Activated CD4-positive, alpha-beta T cell treated with anti-CD3 and anti-CD28 coated beads for 36 hours (primary cell): ENCODE results near the gene MXRA7. TPM values are rescaled to one million over a fixed set of nuclear protein-coding genes. Genes with fewer than 3 reads are reported as not detected.
A peak's percentile ranks its signal among the peaks of the same experiment; 100 is the strongest.

Source experiments
- ATAC-seq: fragments of 200-7000 bp; cut with Tn5 transposase; one replicate; pipeline ENCODE4 v1.10.0; 2021; ENCODE audit warnings: mild to moderate bottlenecking, moderate library complexity
- CTCF ChIA-PET: fragments of 350-600 bp; sonication (Branson Sonifier 250); formaldehyde crosslinking; loops from one replicate; lab custom pipeline; 2021; ENCODE audit warnings: antibody characterized with exemption; lab: Charles Lee
- POLR2A ChIA-PET: fragments of 350-600 bp; sonication (Branson Sonifier 250); formaldehyde crosslinking; loops from one replicate; lab custom pipeline; 2021; ENCODE audit warnings: antibody characterized with exemption, inconsistent platforms; lab: Charles Lee
- DNase-seq: peaks from one replicate; pipeline ENCODE4 v3.0.0-alpha.2; 2020
- H3K27ac Mint-ChIP-seq: one replicate; pipeline ENCODE4 v1.8.0; 2021; ENCODE audit warnings: mixed read lengths
- H3K27me3 Mint-ChIP-seq: one replicate; pipeline ENCODE4 v1.8.0; 2021; ENCODE audit warnings: mixed read lengths
- H3K36me3 Mint-ChIP-seq: one replicate; pipeline ENCODE4 v1.8.0; 2021; ENCODE audit warnings: low read depth, mixed read lengths
- H3K4me1 Mint-ChIP-seq: one replicate; pipeline ENCODE4 v1.8.0; 2021; ENCODE audit warnings: mixed read lengths
- H3K4me3 Mint-ChIP-seq: one replicate; pipeline ENCODE4 v1.8.0; 2021; ENCODE audit warnings: mild to moderate bottlenecking, moderate library complexity, mixed read lengths
- H3K9me3 Mint-ChIP-seq: one replicate; pipeline ENCODE4 v1.8.0; 2021; ENCODE audit warnings: low read depth, mixed read lengths
- intact Hi-C, 2 experiments: fragments of 100-400 bp; cut with DNase I in 1 of 2; cut with micrococcal nuclease in 1 of 2; formaldehyde crosslinking; loops; one replicate each; pipeline versions ENCODE4 v1.14.2 to v1.15.1; 2022 to 2024; cut with DNase I, micrococcal nuclease
- total RNA-seq, 2 experiments: library from RNA; stranded (reverse); gene quantifications; one replicate each; pipeline ENCODE4 v1.2.3, GENCODE V29; 2021

The MXRA7 gene, protein sequence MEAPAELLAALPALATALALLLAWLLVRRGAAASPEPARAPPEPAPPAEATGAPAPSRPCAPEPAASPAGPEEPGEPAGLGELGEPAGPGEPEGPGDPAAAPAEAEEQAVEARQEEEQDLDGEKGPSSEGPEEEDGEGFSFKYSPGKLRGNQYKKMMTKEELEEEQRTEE
- total RNA-seq, result 10 to 100 TPM; 18.4 to 20.2 TPM

DNA sequence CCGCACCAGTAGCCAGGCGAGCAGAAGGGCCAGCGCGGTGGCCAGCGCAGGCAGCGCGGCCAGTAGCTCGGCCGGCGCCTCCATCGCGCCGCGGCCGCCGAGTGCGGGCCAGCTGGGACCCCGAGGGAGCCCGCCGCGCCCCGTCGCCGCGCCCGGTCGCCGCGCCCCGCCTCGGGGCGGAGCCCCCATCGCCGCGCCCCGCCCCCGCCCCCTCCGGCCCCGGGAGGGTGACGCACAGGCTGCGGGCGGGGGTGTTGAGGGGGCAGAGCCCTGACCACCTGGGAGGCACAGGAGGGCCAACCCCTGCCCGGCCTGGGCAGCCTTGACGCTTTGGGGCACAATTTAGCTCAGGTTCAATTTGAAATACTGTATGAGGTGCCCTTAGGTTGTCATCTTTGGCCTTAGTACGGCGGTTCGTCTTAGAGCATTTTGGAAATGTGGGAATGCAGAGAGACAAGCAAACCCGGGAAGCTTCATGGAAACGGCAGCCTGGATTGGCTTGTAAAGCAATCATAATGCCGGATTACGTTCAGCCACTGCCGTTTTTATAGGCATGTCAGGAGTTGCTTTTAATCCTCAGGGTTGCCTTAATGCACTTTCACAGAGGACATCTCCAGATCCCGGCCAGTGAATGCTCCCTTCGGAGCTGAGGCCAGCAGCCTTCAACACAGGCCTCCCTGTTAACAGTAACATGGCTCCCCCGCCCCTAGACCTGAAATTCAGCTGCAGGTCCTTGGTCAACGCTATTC lies at the start of gene MXRA7:
MXRA7 (minus strand) TSS at position 103 of the 749 bp plus-strand sequence; CDS start at position 84, 19 bp downstream.
- H3K4me1 Mint-ChIP-seq, result peaks cover 38% of the 10 kb centered on the region
- intact Hi-C loops, result loop anchor here (1.0 to 10.0 kb wide), 5 partner anchors 15 to 329 kb away; partner anchors contain the start of genes JMJD6 (in 1 of the 2), METTL23 (in 1 of the 2) and SPHK1 (in 1 of the 2)
- ATAC-seq (peak; percentile 74), DNase-seq (peak; percentile 81)
- ChIA-PET CTCF (interaction anchor here (0.7 to 4.8 kb wide), 6 partner anchors 14 to 155 kb away, joined by 3 to 22 read pairs (median 4); partner anchors contain the start of genes JMJD6 and METTL23), POLR2A (interaction anchor here (0.6 kb wide), 1 partner anchor 8 kb away, joined by 3 read pairs; no protein-coding TSS in a partner anchor)
- H3K36me3 Mint-ChIP-seq, result peaks cover 15% of the 10 kb centered on the region
- H3K27ac Mint-ChIP-seq, result no peak within 1 kb of the TSS
- no peaks in the 10 kb centered on the region for H3K9me3 Mint-ChIP-seq
- H3K27me3 Mint-ChIP-seq, result no peaks in the 10 kb centered on the region
- H3K4me3 Mint-ChIP-seq, result peak within 1 kb of the TSS; percentile 67

DNA sequence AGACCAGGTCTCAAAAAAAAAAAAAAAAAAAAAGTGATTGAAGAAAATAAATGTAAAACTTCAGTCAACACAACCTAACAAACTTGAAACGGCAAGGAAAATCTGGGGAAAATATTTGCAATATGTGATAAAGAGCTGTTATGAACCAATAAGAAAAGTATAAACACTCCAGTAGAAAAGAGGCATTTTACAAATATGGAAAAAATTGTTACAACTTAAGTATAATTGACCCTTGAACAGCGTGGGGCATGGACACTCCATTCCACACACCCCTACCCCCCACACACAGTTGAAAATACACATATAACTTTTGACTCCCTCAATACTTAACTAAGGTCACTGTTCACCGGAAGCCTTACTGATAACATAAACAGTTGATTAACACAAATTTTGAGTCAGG lies 47.8 kb upstream of the MXRA7 start:
- Mint-ChIP-seq H3K4me3 (no peak overlapping the region), H3K27ac (no peak overlapping the region), H3K4me1 (peaks cover 6% of the 10 kb centered on the region), H3K36me3 (peaks cover 18% of the 10 kb centered on the region), H3K9me3 (no peaks in the 10 kb centered on the region), H3K27me3 (no peaks in the 10 kb centered on the region)
- intact Hi-C loops, result no loop called here
- CTCF ChIA-PET, result interaction anchor here (1.0 to 1.1 kb wide), 2 partner anchors 10 to 135 kb away, joined by 3 read pairs; no protein-coding TSS in a partner anchor
- ATAC-seq (no peak), DNase-seq (no peak)
- POLR2A ChIA-PET, result interaction anchor here (0.6 kb wide), 1 partner anchor 65 kb away, joined by 4 read pairs; no protein-coding TSS in a partner anchor

DNA sequence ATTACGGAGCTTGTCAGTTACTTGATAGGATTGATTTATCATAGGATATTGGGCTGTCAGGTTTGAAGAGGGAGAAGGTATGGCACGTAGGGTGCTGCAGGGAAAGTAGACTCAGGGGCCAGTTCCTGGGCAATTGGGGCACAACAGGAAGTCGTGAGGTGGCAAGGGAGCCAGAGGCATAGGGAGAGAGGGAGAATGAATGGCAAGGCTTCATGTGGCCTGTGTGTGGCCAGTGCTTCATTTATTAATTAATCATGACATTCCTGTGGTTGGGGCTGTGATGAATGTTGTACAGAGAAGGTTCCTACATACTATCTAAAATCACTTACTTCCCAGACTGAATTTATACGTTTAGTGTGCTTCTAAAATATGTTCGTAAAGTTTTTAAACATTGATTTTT lies 46.5 kb upstream of the MXRA7 start:
- POLR2A ChIA-PET, result no interaction called here
- no peak overlapping the region for H3K27ac Mint-ChIP-seq
- intact Hi-C loops, result no loop called here

DNA sequence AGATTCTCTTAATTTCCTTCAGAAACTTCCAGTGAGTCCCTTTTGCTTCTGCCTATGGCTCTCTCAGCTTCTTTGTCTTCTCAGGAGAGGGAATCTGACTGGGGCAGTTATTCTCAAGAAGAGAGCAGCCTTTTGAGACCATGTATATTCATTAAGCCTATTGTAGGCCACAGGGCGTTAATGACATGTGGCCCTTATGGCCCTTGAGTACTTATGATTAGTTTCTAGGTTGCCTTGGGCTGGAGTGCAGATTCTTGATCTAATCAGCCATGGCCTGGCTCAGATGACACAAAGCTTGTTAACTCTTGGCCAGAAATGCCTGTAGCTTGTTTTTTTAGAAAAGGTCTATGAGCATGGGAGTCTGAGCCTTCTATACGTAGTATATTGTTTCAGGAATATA lies 44.5 kb upstream of the MXRA7 start:
- DNase-seq, result no peak
- no peaks in the 10 kb centered on the region for H3K9me3 Mint-ChIP-seq
- H3K36me3 Mint-ChIP-seq, result peaks cover 23% of the 10 kb centered on the region
- H3K27ac Mint-ChIP-seq, result no peak overlapping the region
- ChIA-PET CTCF (interaction anchor here (1.0 to 1.1 kb wide), 2 partner anchors 9 to 28 kb away, joined by 4 read pairs; no protein-coding TSS in a partner anchor), POLR2A (no interaction called here)
- H3K4me3 Mint-ChIP-seq, result no peak overlapping the region
- ATAC-seq, result no peak
- H3K27me3 Mint-ChIP-seq, result no peaks in the 10 kb centered on the region
- peaks cover 23% of the 10 kb centered on the region for H3K4me1 Mint-ChIP-seq
- intact Hi-C loops, result no loop called here

More for the DNA sequence above, 46.5 kb upstream of the MXRA7 start:
- DNase-seq (no peak), ATAC-seq (no peak)
- H3K4me1 Mint-ChIP-seq, result peaks cover 18% of the 10 kb centered on the region
- H3K9me3 Mint-ChIP-seq, result no peaks in the 10 kb centered on the region
- CTCF ChIA-PET, result no interaction called here
- H3K36me3 Mint-ChIP-seq, result peaks cover 23% of the 10 kb centered on the region
- no peak overlapping the region for H3K4me3 Mint-ChIP-seq
- no peaks in the 10 kb centered on the region for H3K27me3 Mint-ChIP-seq

DNA sequence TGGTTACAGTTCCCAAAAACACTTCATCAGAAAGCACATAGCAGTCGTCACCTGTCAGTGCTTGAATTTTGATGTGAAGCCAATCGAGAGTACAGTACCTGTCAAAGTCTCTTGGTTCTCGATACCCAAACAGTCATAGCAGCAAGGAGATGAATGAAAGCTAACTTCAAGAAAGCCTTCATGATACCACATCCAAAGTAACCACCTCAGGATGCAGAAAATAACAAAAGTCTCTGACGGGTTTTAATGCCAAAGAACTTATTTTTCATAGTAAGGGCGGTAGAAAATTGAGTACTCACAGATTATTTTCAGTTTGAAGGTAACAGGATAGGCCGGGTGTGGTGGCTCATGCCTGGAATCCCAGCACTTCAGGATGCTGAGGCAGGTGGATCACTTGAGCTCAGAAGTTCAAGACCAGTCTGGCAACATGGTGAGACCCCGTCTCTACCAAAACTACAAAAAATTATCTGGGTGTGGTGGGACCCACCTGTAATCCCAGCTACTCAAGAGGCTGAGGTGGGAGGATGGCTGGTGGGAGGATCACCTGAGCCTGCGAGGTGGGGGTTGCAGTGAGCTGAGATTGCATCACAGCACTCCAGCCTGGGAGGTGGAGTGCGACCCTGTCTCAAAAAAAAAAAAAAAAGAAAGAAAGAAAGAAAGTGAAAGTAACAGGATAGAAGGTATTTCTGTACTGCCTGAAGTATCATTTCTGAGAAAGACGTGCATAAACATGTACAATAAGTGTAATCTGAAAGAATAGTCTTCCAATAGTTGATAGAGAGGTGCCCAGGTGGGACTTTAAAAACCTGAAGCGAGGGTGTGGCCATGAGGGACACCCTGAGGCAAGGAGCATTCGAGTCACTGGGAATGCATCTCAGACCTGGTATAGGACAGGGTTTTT lies 42.5 kb upstream of the MXRA7 start:
- DNase-seq (peak; percentile 43), ATAC-seq (peak; percentile 90)
- Mint-ChIP-seq H3K27ac (peak overlapping the region; percentile 97), H3K36me3 (peaks cover 21% of the 10 kb centered on the region), H3K9me3 (no peaks in the 10 kb centered on the region), H3K4me3 (peak overlapping the region; percentile 82), H3K27me3 (no peaks in the 10 kb centered on the region), H3K4me1 (peaks cover 23% of the 10 kb centered on the region)
- POLR2A ChIA-PET, result interaction anchor here (0.6 to 2.5 kb wide), 8 partner anchors 10 to 386 kb away, joined by 3 to 16 read pairs (median 6); partner anchors contain the start of gene SRSF2
- CTCF ChIA-PET, result interaction anchor here (1.0 to 1.7 kb wide), 3 partner anchors 11 to 38 kb away, joined by 4 to 6 read pairs (median 5); no protein-coding TSS in a partner anchor
- intact Hi-C loops, result loop anchor here (1.0 to 2.0 kb wide), 7 partner anchors 10 to 335 kb away; partner anchors contain the start of genes JMJD6 (in 1 of the 2), METTL23 (in 1 of the 2), MFSD11 (in 1 of the 2) and SRSF2 (in 1 of the 2)

DNA sequence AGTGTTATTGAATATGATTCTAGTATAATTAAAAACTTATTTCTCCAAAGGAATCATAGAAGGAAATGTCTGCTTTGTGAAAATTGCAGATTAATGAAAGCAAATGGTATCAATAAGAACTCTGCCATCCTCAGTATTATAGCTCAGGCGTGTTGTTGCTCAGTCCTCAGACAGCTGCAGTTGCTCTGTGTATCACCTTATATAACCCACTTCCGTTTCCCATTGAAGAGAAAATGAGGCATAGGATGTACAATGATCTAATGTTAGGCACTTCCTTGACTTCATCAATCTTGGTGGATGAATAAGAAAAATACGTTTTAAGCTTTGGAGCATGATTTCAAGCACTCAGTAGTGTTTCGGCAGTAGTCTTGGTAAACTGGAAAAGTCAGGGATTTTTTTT lies 41.2 kb upstream of the MXRA7 start:
- DNase-seq (no peak), ATAC-seq (peak; percentile 54)
- ChIA-PET POLR2A (interaction anchor here (0.6 to 2.5 kb wide), 6 partner anchors 9 to 1031 kb away, joined by 3 to 16 read pairs (median 8); partner anchors contain the start of gene SRSF2), CTCF (interaction anchor here (1.3 to 1.7 kb wide), 2 partner anchors 9 to 13 kb away, joined by 3 to 5 read pairs; no protein-coding TSS in a partner anchor)
- Mint-ChIP-seq H3K4me3 (peak overlapping the region; percentile 2), H3K4me1 (peaks cover 23% of the 10 kb centered on the region), H3K9me3 (no peaks in the 10 kb centered on the region), H3K36me3 (peaks cover 18% of the 10 kb centered on the region), H3K27me3 (no peaks in the 10 kb centered on the region), H3K27ac (peak overlapping the region; percentile 97)
- intact Hi-C loops, result loop anchor here (2.0 kb wide), 2 partner anchors 13 to 35 kb away; partner anchors contain the start of gene MFSD11 (in 1 of the 2)

DNA sequence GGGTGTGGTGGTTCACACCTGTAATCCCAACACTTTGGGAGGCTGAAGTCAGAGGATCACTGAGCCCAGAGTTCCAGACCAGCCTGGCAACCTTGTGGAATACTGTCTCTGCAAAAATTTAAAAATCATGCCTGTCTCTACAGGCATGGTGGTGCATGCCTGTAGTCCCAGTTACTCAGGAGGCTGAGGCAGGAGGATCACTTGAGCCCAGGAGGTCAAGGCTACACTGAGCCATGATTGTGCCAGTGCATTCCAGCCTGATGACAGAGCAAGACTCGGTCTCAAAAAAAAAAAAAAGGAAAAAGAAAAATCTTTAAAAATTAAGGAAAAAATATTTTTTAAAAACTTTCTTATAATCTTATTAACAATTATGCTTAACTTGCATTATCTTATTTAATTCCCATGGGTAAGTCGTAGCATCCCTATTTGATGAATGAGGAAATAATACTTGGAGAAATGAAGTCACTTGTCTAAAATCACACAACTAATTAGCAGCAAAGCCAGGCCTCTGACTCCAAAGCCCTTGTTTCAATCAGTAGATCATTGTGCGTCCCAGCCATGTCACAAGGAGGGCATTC lies 40.7 kb upstream of the MXRA7 start:
- Mint-ChIP-seq H3K27me3 (no peaks in the 10 kb centered on the region), H3K36me3 (peaks cover 17% of the 10 kb centered on the region), H3K27ac (no peak overlapping the region), H3K4me3 (no peak overlapping the region), H3K4me1 (peaks cover 23% of the 10 kb centered on the region), H3K9me3 (no peaks in the 10 kb centered on the region)
- intact Hi-C loops, result no loop called here
- ChIA-PET POLR2A (interaction anchor here (0.6 to 2.5 kb wide), 4 partner anchors 9 to 1031 kb away, joined by 5 to 16 read pairs (median 9); partner anchors contain the start of gene SRSF2), CTCF (interaction anchor here (1.3 kb wide), 1 partner anchor 12 kb away, joined by 3 read pairs; no protein-coding TSS in a partner anchor)
- ATAC-seq (no peak), DNase-seq (no peak)

DNA sequence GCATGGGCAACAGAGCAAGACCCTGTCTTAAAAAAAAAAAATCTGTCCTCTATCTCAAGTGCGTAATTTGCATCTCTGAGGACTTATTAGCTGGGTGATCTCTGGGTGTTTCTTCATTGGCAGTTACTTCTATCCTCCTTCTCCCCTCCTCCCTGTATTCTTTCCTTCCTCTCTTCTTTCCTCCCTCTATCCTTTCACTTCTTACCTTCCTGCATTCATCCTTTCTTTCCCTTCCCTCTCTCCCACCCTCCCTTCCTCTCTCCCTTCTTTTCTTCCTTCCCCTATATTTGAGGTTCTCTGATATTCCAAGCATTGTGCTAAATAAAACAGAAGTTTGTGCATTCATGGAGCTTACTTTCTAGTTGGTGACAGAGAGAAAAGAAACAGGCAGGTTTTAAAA lies 37.9 kb upstream of the MXRA7 start:
- DNase-seq, result no peak
- intact Hi-C loops, result no loop called here
- POLR2A ChIA-PET, result no interaction called here
- no peak overlapping the region for H3K4me3 Mint-ChIP-seq
- H3K9me3 Mint-ChIP-seq, result no peaks in the 10 kb centered on the region
- no peak overlapping the region for H3K27ac Mint-ChIP-seq
- CTCF ChIA-PET, result interaction anchor here (0.6 to 1.3 kb wide), 3 partner anchors 9 to 379 kb away, joined by 3 to 4 read pairs (median 4); no protein-coding TSS in a partner anchor
- H3K27me3 Mint-ChIP-seq, result no peaks in the 10 kb centered on the region
- no peak for ATAC-seq
- H3K36me3 Mint-ChIP-seq, result peaks cover 37% of the 10 kb centered on the region
- peaks cover 25% of the 10 kb centered on the region for H3K4me1 Mint-ChIP-seq

DNA sequence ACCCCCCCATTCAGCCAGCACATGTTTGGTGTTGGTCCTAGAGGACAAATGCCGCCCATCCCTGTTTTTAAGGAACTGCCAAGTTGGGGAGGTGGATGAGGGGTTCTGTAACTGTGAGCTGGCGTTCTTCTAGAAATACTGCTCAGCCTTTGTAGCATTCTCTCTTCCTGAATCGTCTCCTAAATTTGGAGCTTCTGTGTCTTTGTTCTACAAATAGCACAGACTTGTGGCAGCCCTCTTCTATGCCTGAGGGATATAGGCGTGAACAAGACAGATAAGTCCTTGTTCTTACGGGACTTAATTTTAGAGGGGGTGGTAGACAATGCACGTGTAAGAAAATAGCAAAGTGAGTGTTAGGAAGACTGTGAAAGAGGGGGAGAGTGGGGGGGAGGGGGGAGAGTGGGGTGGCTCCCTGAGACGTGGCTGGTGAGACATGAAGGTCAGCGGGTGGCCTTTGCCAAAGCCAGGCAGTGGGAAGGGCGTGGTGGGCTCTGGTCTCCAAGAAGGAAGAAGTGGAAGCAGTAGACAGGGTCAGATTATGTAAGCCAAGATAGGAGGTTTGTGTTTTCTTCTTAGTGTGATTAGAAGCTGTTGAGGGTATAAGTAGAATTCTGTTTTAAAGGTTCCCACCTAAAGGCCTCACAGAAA lies 37.1 kb upstream of the MXRA7 start:
- no peak for DNase-seq
- intact Hi-C loops, result no loop called here

More for the DNA sequence above, 37.1 kb upstream of the MXRA7 start:
- ChIA-PET CTCF (interaction anchor here (0.6 to 1.3 kb wide), 2 partner anchors 9 to 1595 kb away, joined by 3 to 4 read pairs; no protein-coding TSS in a partner anchor), POLR2A (no interaction called here)
- H3K36me3 Mint-ChIP-seq, result peaks cover 32% of the 10 kb centered on the region
- H3K27ac Mint-ChIP-seq, result no peak overlapping the region
- H3K27me3 Mint-ChIP-seq, result no peaks in the 10 kb centered on the region
- H3K4me1 Mint-ChIP-seq, result peaks cover 21% of the 10 kb centered on the region
- no peaks in the 10 kb centered on the region for H3K9me3 Mint-ChIP-seq
- no peak for ATAC-seq
- no peak overlapping the region for H3K4me3 Mint-ChIP-seq
